HG03442 (cell line): ENCODE results near the gene TGM4.
"Not testable (repeated sequence)": the region's sequence is repeated elsewhere in the genome, so short reads cannot be mapped to it uniquely, and the experiment has no call there.

ENCODE experiments used
- ATAC-seq: cut with Tn5 transposase; IDR thresholded peaks from one replicate; pipeline ENCODE4 v1.9.1; 2021; ENCODE audit warnings: mild to moderate bottlenecking, moderate library complexity; ENCODE audit not compliant: unreplicated experiment

The TGM4 gene

DNA sequence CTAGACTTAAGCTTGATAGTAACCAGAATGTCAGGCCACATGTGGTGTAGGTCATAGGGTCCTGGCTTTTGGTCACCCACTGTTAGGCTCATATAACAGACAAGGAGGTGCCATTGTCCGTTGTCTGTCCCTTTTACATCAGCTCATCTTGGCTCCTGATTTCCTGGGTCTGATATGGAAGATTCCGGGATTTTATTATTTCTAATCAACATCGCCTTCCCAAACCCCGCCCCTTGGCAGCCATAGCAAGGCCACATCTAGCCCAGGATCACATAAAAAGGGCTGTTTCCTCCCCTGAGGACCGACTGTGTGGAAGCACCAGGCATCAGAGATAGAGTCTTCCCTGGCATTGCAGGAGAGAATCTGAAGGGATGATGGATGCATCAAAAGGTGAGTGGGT, at the start of gene TGM4:
Gene TGM4 (plus strand): TSS at position 301 of the 400 bp plus-strand sequence. CDS start 71 bp downstream, at position 372.
- no peak for ATAC-seq

DNA sequence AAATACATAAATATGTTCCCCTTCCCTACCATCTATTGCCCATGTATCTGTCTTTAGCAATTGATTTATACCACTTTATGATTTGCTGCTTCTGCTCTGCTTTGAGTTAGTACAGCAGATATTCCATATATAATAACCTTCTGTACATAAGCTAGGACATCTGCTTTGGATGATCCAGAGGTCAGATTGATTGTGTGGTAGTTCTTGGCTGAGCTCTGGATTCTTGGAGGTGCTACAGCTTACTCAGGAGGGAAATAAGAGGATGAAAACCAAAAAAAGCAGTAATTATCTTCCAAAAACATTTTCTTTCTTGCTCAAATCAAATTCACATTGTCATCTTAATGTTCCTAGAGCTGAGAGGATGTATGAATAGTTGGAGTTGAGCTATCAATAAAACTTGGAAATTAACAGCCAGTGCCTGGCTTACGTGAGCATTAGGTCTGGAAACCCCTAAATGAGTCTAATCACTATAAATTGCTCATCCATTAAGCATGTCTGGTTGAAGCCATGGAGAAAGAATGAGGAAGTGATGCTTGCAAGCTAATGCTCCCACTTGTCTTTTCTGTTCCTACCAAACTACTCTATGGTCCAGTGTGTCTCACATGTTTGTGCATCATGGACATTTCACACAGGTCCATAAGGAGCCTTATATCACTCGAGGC, 49.0 kb upstream of the TGM4 start:
- no peak for ATAC-seq

DNA sequence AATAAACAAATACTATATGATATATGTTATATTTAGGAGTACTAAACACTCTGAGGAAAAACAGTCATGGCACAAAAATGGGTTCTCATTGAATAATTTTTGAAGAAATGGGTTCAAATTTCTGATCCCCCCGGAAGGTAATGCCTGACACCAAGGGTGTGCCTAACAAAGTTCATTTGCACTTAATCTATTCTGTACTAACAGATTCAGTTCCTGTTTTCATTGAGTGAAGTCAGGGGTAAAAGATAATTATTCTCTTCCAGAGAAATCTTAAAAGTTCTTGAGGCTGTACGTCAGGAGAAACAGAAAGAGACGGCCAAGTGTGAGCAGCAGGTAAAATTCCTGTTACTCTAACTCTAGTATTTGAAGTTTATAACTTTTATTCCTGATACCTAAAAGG, 47.2 kb upstream of the TGM4 start:
- ATAC-seq = no peak

DNA sequence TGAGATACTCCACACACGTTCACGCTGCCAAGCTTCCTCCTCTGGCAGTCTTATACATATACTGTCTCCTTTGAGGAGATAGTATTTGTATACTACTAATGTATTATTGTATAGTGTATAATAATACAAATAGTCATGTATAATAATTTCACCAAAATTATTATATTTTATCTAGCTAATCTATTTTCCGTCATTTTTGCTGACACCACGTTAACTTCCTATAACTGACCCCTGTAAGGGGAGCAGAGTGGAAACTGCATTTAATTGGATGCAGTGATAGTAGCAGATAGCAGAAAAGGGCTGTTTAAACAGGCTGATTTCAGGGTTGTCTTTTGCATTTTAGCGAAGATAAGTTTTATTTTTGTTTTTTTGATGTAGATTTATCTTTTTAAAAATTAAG, 43.2 kb upstream of the TGM4 start:
- ATAC-seq = no peak

DNA sequence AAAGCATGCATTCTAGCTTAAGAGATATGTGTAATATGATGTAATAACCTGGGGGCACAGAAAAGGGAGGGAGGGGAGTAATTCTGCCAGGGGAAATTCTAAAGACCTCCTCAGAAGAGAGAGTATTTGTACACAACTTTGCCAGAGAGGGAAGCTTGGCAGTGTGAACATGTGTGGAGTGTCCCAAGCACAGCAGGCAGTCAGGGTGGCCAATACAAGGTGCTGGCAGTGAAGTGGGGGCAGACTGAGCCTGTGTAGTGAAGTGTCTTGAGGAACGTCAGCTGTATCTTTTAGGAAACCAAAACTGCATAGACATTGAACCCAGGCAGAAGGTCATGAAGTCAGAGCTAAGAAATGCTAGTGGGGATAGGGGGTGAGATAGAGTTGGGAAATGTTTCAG, 42.4 kb upstream of the TGM4 start:
- no peak for ATAC-seq

DNA sequence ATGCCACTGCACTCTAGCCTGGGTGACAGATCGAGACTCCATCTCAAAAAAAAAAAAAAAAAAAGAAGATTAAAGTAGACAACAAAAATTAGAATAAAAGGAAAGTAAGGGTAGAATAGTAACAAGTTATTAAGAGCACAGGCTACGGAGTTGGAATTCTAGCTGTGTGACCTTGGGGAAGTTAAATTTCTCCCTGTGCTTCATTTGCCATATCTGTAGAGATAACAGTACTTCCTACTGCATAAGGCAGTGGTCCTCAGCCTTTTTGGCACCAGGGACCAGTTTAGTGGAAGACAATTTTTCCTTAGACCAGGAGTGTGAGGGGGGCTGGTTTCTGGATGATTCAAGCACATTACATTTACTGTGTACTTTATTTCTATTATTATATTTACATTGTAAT, 41.4 kb upstream of the TGM4 start:
- ATAC-seq = no peak

DNA sequence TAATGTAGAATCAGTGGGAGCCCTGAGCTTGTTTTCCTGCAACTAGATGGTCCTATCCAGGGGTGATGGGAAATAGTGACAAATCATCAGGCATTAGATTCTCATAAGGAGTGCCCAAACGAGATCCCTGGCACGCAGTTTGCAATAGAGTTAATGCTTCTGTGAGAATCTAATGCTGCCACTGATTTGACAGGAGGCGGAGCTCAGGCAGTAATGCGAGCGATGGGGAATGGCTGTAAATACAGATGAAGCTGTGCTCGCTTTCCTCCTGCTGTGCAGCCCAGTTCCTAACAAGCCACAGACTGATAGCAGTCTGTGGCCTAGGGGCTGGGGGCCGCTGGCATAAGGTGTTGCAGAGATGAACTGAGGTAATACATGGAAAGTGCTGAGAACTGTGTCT, 41.0 kb upstream of the TGM4 start:
- ATAC-seq = no peak

DNA sequence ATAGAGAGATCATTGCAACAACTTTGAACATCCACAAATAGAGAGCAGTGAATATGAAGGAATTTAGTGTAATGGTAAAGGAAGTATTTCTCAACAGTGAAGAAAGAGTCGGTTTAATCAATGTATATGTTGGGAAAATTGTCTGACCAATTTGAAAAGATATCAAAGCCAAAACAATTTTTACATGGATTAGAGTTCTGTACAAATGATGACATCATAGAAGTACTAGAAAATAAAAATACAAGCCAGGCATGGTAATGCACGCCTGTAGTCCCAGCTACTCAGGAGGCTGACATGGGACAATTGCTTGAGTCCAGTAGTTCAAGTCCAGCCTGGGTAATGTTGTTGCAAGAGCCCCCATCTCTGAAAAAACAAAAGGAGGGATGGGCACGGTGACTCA, 38.7 kb upstream of the TGM4 start:
- ATAC-seq = no peak

DNA sequence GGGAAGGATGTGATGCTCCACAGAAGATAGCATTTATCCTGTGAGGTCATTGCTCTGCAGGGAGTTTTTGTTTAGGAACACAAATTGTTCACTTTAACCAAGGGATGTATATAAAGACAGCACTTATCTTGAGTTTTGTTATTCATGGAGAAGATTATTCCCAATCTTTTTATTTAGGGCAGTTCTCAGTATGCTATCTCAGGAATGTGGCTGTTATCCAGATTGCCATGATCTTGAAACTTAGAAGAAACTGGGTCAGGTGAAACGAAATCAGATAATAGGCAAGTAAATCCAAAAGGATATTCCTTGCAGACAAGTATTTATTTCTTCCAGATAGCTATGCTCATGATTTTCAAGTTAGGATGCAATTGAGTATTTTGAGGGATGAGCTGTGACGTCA, 32.0 kb upstream of the TGM4 start:
- ATAC-seq = no peak

DNA sequence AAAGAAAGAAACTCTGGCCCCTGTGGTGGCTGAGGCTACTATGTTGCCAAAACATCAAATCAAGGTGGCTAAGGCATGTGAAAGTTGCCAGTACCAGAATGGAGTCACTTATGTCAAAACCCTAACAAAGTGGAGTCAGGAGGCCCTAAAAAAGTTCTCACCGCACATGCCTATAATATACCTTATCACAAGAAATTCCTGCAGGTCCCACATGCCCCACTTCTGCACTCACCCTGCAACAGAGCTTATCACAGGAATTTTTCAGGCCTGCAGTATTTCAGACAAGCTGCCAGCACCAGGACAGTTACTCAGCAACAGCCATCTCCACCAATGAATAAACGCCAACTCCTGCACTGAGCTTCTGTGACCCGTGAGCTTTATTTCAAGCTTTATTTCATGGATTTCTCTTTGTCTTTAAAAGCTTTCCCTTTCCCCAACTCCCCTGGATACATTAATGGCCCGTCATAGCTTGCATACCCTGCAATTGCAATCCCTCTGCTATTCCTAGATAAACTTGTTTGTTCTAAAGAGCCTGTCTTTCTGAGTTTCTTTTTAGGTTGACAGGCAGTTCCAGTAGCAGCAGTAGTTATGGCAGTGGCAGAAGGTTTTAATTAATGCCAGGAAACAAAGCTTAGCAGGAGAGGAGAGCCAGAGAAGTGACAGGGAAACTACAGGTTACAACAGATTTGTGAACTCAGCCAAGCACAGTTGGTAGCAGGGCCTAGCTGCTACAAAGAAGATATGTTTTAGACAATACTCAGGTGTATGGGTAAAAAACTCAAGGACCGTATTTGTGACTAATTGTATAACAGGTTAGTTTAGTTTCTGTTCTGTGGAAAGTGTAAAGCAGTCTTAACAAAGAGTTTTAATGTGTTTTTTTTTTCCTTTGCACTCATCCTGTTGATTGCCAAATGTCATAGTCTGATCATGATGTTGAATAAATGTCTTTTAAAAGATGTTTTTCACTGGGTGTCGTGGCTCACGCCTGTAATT, 28.6 kb upstream of the TGM4 start:
- no peak for ATAC-seq

DNA sequence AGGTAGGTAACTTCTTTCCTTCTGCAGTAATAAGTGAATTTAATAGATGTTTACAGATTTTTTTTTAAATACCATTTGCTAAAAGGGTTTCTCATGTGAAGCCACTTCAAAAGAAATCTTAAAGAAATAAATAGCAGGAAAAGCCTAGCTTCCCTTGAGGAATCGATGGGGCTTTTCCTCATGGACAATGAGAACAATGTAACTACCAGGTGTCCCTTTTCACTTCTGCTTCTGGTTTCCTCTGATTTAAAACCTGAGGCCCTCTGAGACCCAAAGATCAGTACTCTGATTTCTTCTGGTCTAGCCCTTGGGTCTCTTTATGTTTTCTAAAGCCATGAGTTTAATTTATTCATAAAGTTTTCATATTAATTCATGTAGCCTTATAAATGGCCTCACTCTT, 25.8 kb upstream of the TGM4 start:
- ATAC-seq = no peak

DNA sequence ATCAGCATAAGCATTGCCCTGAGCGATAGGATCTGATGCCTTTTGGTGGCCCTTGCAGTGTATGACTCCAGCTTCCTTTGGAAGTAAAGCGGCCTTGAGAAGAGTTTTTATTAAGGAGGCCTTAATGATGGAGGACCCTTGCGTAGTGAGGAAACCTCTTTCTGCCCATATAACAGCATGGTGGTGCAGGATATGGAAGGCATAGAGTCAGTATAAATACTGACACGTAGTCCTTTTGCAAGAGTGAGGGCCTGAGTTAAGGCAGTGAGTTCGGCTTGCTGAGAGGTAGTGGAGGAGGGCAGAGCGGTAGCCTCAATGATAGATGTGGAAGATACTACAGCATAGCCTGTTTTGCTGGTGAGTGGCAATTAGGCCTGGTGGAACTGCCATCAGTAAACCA, 17.7 kb upstream of the TGM4 start:
- not testable (repeated sequence) for ATAC-seq

DNA sequence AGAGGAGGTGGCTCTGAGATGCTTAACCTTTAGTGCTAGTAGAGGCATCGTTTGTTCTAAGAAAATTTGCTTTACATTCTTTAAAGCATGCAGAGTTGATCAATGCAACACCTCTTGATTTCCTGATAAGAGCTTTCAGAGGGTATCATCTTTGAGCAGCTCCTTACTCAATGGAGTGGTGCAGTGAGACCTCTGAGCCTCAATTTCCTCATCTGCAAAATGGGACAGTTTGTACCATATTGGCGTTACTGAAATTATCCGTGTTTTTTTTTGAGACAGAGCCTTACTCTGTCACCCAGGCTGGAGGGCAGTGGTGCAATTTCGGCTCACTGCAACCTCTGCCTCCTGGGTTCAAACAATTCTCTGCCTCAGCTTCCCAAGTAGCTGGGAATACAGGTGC, 14.3 kb upstream of the TGM4 start:
- ATAC-seq = no peak

DNA sequence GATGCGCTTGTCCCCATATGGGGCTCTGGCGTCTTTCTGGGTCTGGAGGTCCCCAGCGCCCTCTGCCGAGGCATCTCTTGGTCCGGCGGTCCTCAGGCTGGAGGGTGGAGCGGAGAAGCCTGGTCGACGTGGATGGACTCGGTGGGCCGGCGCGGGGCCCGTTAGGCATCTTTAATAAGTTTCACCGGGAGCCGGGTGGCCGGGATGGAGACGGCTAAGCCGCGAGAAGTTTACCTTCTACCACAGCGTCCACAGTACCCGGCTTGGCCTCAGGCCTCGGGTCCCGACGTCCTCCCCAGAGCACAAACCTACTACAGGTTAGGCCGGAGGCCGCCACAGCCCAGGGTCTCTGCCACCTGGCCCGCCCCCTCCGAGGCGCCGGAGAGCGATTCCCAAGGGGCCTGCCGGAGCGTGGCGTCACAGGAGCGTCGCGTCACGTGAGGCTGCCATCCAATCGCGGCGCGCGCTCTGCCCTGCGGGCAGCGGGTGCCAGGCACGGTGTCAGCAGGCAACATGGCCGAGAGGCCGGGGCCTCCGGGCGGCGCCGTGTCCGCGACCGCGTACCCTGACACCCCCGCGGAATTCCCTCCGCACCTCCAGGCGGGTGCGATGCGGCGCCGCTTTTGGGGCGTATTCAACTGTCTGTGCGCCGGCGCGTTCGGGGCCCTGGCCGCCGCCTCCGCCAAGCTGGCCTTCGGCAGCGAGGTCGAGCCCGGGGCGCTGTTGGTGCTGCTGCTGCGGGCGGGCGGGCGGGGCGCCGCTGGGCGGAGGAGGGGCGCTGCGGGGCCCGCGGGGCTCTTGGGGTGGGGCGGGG, 12.8 kb upstream of the TGM4 start, which contains the start of gene TMEM42:
Gene TMEM42 (plus strand): TSS at position 501 of the 814 bp plus-strand sequence. CDS start 13 bp downstream, at position 514.
- peak; percentile 90 for ATAC-seq

DNA sequence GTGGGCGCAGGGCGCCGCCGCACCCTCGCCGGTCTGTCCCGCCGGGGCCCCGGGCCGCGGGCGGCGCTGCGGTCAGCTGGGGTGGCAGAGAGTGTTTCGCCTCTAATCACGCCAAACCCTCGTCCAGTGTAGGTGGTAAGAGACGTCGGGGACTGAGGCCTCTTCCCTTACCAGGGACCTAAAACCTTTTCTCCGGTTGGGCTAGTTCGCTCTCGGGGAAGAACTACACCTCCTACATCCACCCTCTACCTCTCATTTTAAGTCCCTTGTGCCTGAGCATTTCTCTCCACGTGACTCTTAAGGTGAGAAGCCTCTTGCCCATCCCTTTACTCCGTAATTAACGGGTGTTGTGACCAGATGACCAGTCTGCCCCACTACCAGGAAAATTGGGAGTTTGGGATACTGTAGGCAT, 12.2 kb upstream of the TGM4 start:
- ATAC-seq = peak; percentile 27

DNA sequence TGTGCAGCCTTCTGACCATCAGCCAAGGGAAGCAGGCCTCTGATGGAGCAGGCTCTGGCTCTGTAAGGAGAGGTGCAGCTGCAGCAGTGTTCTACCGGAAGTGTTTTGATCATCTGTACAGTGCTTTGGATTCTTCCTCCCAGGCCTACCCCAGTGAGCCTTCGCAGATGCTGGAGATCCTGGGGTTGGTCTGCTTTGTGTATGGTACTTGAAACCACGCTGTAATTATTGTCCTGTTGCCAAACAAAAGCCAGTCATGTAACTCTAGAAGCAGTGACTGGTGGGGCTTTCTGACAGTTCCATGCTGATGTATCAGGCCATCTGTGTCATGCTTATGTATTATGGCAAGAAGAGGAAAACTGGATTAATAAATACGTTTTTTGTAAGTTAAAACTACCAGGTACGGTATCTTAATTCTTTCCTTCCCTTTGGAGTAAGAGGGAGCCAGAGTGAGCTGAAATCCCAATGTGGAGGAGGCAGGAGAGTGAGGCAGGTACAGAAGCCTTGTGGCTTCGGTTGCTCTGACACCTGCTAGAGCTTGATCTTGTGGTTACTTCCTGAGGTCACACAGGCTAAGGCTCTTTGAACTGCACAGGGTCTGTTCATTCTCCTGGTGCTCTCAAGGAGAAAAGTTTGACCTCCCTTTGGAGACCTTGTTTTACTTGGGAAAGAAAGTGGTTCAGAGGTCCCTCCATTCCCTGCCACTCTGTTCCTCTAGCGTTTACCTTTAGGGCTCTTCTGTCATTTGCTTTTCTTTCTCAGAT, 9.0 kb upstream of the TGM4 start:
- ATAC-seq = no peak

DNA sequence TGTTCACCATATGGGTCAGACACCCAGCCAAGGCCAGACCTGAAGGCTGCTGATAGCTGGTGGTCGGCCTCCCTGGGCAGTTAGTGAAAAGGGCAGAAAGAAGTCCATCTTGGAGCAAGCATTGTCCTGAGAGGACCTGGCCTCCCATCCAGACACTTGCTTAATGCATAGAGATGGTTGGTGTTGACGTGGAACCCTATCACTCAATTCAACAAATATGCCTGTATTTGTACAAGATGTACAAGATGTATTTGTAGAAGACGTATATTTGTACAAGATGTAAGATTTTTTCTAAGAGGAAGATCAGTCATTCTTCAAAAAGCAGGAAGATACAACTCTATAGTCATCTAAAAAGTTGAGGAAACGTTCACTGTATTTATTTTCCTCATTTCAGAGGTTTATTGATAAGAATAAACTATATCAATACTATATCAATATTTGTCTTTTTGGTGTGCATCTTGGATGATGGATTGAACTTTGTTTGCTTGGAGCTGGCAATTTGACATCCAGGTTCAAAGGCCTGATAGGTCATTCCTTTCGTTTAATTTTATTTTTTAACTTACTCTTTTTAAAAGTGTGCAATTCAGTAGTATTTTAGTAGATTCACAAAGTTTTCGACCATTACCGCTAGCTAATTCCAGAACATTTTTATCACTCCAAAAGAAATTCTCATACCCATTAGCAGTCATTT, 6.8 kb upstream of the TGM4 start:
- ATAC-seq = no peak

DNA sequence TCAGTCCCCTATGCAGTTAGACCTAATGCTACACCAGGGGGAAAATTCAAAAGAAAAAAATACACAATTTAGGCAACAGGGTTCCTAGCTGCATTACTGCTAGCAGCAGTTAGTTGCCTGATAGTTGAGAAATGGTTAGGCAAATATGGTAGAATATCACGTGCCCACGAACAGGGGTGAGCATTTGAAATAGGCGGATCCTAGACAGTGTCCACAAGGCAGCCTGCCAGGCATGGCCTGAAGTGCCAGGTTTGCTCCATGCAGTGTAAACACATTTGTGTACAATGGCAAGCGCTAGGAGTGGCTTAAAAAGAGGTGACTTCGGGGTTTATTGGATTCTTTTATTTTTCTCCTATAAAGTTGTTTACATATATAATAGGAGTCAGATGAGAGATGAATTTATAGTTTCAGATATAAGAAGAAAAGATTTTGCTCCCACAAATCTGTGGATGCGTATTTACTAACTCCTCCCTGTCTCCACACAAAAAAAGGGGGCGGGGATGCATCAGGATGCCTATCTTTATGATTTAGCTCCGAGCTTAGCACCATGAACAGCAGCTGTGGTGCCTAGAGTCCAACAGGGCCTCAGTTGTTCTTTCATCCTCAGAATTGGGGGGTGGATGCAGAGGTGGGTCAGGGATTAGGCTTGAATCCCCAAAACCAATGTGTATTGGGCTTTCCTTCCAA, 3.9 kb upstream of the TGM4 start:
- no peak for ATAC-seq

DNA sequence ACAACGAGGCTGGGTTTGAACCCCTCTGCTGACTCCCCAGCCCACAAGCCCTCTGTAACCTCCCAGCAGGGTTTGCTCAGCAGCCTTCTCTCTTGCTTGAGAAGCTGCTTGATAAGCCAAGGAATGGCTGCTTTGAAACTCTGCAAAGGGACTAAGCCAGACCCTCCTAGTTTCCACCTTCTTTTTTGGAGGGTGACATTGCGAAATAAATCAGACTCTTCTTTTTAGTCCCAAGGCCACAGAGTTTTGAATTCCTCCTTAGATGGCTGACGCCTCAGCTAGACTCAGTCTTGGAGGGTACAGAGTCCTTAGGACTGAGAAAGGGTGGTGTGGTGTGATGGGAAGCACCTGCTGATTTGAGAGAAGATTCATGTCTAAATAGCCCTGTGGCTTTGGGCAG, 1.2 kb downstream of the TGM4 start:
- no peak for ATAC-seq
